HEK293T (cell line): ENCODE measurements around the gene USE1.

Experiments used
- CTCF ChIA-PET: fragments of 350-600 bp; formaldehyde crosslinking; extraction: SDS; loops from one replicate; lab custom pipeline; 2021; ENCODE audit warnings: antibody characterized with exemption, inconsistent platforms; lab: Yijun Ruan, JAX
- POLR2A ChIA-PET: fragments of 350-600 bp; formaldehyde crosslinking; extraction: SDS; loops from one replicate; lab custom pipeline; 2020; ENCODE audit warnings: antibody characterized with exemption, inconsistent platforms; lab: Yijun Ruan, JAX
- DNase-seq: peaks from one replicate; pipeline ENCODE4 v3.0.0; 2012; ENCODE audit warnings: mixed read lengths; ENCODE audit errors: extremely low spot score
- ARNT ChIP-seq: fragments of 450-650 bp; IDR thresholded peaks from 2 replicates; pipeline ENCODE4 v1.6.1; 2017; ENCODE audit warnings: mild to moderate bottlenecking
- BHLHE40 ChIP-seq: fragments of 450-650 bp; IDR thresholded peaks from 2 replicates; pipeline ENCODE4 v1.6.1; 2016; ENCODE audit warnings: mild to moderate bottlenecking, moderate library complexity, borderline replicate concordance
- CTBP1 ChIP-seq: fragments of 450-650 bp; IDR thresholded peaks from 2 replicates; pipeline ENCODE4 v1.6.1; 2016; ENCODE audit warnings: borderline replicate concordance
- ELF4 ChIP-seq: fragments of 450-650 bp; IDR thresholded peaks from 2 replicates; pipeline ENCODE4 v1.6.1; 2017; ENCODE audit warnings: antibody characterized with exemption
- FOXA1 ChIP-seq: fragments of 450-650 bp; IDR thresholded peaks from 2 replicates; pipeline ENCODE4 v1.6.1; 2016; ENCODE audit warnings: mild to moderate bottlenecking
- FOXK2 ChIP-seq: fragments of 450-650 bp; IDR thresholded peaks from 2 replicates; pipeline ENCODE4 v1.6.1; 2016; ENCODE audit warnings: mild to moderate bottlenecking
- FOXM1 ChIP-seq: fragments of 450-650 bp; IDR thresholded peaks from 2 replicates; pipeline ENCODE4 v1.6.1; 2017; ENCODE audit warnings: mild to moderate bottlenecking, borderline replicate concordance
- HDGF ChIP-seq: fragments of 450-650 bp; IDR thresholded peaks from 2 replicates; pipeline ENCODE4 v1.6.1; 2017; ENCODE audit warnings: antibody characterized with exemption, borderline replicate concordance
- L3MBTL2 ChIP-seq: fragments of 450-650 bp; conservative IDR thresholded peaks from 2 replicates; pipeline ENCODE4 v1.6.1; 2016; ENCODE audit warnings: mild to moderate bottlenecking
- LEF1 ChIP-seq: fragments of 450-650 bp; IDR thresholded peaks from 2 replicates; pipeline ENCODE4 v1.6.1; 2017; ENCODE audit warnings: mild to moderate bottlenecking, borderline replicate concordance
- NFRKB ChIP-seq: fragments of 450-650 bp; IDR thresholded peaks from 2 replicates; pipeline ENCODE4 v1.6.1; 2016; ENCODE audit warnings: mild to moderate bottlenecking, moderate library complexity
- SP1 ChIP-seq: fragments of 450-650 bp; IDR thresholded peaks from 2 replicates; pipeline ENCODE4 v1.6.1; 2017
- SUZ12 ChIP-seq: fragments of 450-650 bp; IDR thresholded peaks from 2 replicates; pipeline ENCODE4 v1.6.1; 2016; ENCODE audit warnings: mild to moderate bottlenecking
- TARDBP ChIP-seq: fragments of 450-650 bp; IDR thresholded peaks from 2 replicates; pipeline ENCODE4 v1.6.1; 2016
- ZNF384 ChIP-seq: fragments of 450-650 bp; IDR thresholded peaks from 2 replicates; pipeline ENCODE4 v1.6.1; 2016
- TF ChIP-seq, protein P1 (sequence below): fragments of 450-650 bp; IDR thresholded peaks from 2 replicates; pipeline ENCODE4 v1.6.1; 2016

Gene USE1

GRCh38 chr19:17195106-17195505 is 20.1 kb upstream of the USE1 start:
- TF ChIP-seq TARDBP (no peak), SP1 (no peak)
- no peak for DNase-seq
- CTCF ChIA-PET: no interaction called here
- POLR2A ChIA-PET: no interaction called here

GRCh38 chr19:17196610-17197009 is 18.5 kb upstream of the USE1 start:
- ChIA-PET CTCF (no interaction called here), POLR2A (no interaction called here)
- no peak for DNase-seq
- TF ChIP-seq, protein P1, sequence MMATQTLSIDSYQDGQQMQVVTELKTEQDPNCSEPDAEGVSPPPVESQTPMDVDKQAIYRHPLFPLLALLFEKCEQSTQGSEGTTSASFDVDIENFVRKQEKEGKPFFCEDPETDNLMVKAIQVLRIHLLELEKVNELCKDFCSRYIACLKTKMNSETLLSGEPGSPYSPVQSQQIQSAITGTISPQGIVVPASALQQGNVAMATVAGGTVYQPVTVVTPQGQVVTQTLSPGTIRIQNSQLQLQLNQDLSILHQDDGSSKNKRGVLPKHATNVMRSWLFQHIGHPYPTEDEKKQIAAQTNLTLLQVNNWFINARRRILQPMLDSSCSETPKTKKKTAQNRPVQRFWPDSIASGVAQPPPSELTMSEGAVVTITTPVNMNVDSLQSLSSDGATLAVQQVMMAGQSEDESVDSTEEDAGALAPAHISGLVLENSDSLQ: no peak
- TF ChIP-seq CTBP1: no peak

DNA sequence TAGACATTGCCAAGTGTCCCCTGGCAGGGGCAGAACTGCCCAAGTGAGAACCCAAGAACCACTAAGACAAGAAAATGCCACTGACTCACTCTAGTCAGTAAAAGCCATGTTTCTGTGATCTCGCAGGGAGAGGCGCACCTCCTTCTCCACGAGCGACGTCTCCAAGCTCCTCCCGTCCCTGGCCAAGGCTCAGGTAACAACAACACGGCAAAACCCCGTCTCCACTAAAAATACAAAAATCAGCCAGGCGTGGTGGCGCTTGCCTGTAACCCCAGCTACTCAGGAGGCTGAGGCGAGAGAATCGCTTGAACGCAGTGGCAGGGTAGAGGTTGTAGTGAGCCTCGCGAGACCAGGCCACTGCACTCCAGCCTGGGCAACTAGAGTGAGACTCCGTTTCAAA is 17.5 kb upstream of the USE1 start:
- ChIA-PET POLR2A (no interaction called here), CTCF (no interaction called here)
- no peak for TF ChIP-seq CTBP1
- TF ChIP-seq ELF4: no peak
- TF ChIP-seq ZNF384: no peak
- TF ChIP-seq FOXA1: no peak
- no peak for TF ChIP-seq L3MBTL2
- no peak for TF ChIP-seq FOXM1
- TF ChIP-seq, protein P1: no peak
- TF ChIP-seq SUZ12: no peak
- no peak for TF ChIP-seq BHLHE40
- no peak for TF ChIP-seq SP1
- no peak for TF ChIP-seq LEF1
- no peak for TF ChIP-seq TARDBP
- TF ChIP-seq HDGF: no peak
- TF ChIP-seq FOXK2: no peak
- TF ChIP-seq ARNT: no peak
- DNase-seq: no peak

- ChIA-PET POLR2A (interaction anchor here (1.2 kb wide), 1 partner anchor 15 kb away, joined by 6 read pairs; the partner anchor contains the start of gene USE1), CTCF (no interaction called here)
- DNase-seq: no peak
- TF ChIP-seq HDGF: no peak
- no peak for TF ChIP-seq ARNT
- TF ChIP-seq SUZ12: no peak
- TF ChIP-seq CTBP1: no peak
- TF ChIP-seq TARDBP: no peak
- TF ChIP-seq FOXK2: no peak
- no peak for TF ChIP-seq BHLHE40
- TF ChIP-seq ELF4: no peak
- no peak for TF ChIP-seq SP1
- no peak for TF ChIP-seq LEF1
- TF ChIP-seq FOXA1: no peak
- TF ChIP-seq L3MBTL2: no peak
- TF ChIP-seq ZNF384: no peak
- TF ChIP-seq NFRKB: no peak
- no peak for TF ChIP-seq FOXM1
- TF ChIP-seq, protein P1: no peak
These were observed 14.6 kb upstream of the USE1 start for GRCh38 chr19:17200408-17201079.

DNA sequence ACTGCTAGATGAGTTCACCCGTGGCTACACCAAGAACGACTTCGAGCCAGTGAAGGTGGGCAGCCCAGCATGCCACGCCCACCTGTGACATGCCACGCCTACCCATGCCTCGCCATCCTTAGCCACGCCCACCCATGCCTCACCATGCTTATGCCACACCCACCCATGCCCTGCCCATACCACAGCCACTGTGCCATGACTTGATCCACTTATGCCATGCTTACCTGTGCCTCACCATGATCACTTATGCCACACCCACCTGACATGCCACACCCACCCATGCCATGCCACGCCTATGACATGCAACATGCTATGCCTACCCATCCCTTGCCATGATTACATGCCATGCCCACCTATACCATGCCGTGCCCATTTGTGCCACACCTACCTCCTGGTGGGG is 12.9 kb upstream of the USE1 start:
- TF ChIP-seq SP1 (no peak), TARDBP (no peak), SUZ12 (no peak), BHLHE40 (no peak), ELF4 (no peak), FOXM1 (no peak), ARNT (no peak), HDGF (no peak), FOXA1 (no peak), FOXK2 (no peak), ZNF384 (no peak), L3MBTL2 (no peak), NFRKB (no peak), LEF1 (no peak)
- TF ChIP-seq, protein P1: no peak
- ChIA-PET POLR2A (no interaction called here), CTCF (interaction anchor here (0.5 kb wide), 1 partner anchor 104 kb away, joined by 3 read pairs; no protein-coding TSS in a partner anchor)
- DNase-seq: no peak

DNA sequence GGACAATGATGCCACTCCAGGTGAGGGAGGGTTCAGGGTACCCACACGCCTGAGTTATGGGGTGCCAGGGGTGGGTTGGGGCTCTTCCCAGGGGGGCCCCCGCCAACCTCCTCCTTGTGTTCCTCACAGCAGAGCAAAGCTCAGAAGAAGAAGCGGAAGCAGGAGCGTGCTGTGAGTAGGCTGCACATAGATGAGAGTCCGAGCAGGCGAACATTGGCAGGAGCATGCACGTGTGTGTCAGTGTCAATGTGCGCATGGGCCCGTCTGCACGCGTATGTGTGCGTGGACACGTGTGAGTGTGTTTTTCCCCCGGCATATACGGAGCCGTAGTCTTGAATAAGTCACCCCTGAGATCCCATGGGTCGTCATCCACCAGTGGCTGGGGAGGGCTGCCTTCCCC is 12.4 kb upstream of the USE1 start:
- POLR2A ChIA-PET: no interaction called here
- TF ChIP-seq SUZ12 (no peak), SP1 (no peak), FOXK2 (no peak), CTBP1 (no peak), LEF1 (no peak), HDGF (no peak), NFRKB (no peak), TARDBP (no peak), ZNF384 (no peak)
- no peak for DNase-seq

More for the DNA sequence above, 12.4 kb upstream of the USE1 start:
- CTCF ChIA-PET: no interaction called here
